Adrenal gland (tissue), 5 donors: ENCODE results near the gene DHX57.

Source experiments
- CTCF ChIP-seq, 6 experiments: fragments of 450-650 bp in 4 of 6; fragments of 200-600 bp in 2 of 6; sonication (generic) in 1 of 6; IDR thresholded peaks; 1 replicate in 5 of 6; 2 replicates in 1 of 6; pipeline versions ENCODE4 v1.5.1 to v1.8.0; 2016 to 2021; ENCODE audit warnings: antibody characterized with exemption in 6 of 6, mild to moderate bottlenecking in 2 of 6, moderate library complexity in 1 of 6
- POLR2A ChIP-seq, 2 donors: fragments of 450-650 bp; IDR thresholded peaks; one replicate each; pipeline ENCODE4 v1.6.1; 2017; ENCODE audit warnings: antibody characterized with exemption in 2 of 2, mild to moderate bottlenecking in 2 of 2, moderate library complexity in 1 of 2
- donor health status: DM: no; HTN: no; CAD: no.

- TF ChIP-seq CTCF (IDR thresholded peaks at IDR 0.05) (no peak), POLR2A (IDR thresholded peaks at IDR 0.05) (no peak)
Observed at GRCh38 chr2:38823386-38823785, 52.3 kb downstream of the DHX57 start.
